WERI-Rb-1 (cell line): ENCODE measurements around the gene LFNG.

Source experiments
- DNase-seq: peaks from one replicate; pipeline ENCODE4 v3.0.0-alpha.2; 2020
- H3K27ac ChIP-seq: fragments of 250-450 bp; sonication (Bioruptor Pico); 2 replicates; pipeline ENCODE4 v1.5.1; 2020; ENCODE audit warnings: mild to moderate bottlenecking, moderate library complexity
- H3K27me3 ChIP-seq: fragments of 250-450 bp; sonication (Bioruptor Pico); 2 replicates; pipeline ENCODE4 v1.5.1; 2021; ENCODE audit warnings: mild to moderate bottlenecking, low read depth, moderate library complexity; ENCODE audit not compliant: insufficient read depth, severe bottlenecking
- H3K36me3 ChIP-seq: fragments of 250-450 bp; sonication (Bioruptor Pico); 2 replicates; pipeline ENCODE4 v1.5.1; 2020; ENCODE audit warnings: mild to moderate bottlenecking, moderate library complexity
- H3K4me3 ChIP-seq: 2 replicates; pipeline ENCODE4 v1.5.1; 2011; ENCODE audit warnings: low read depth, mild to moderate bottlenecking, control low read depth, low read length
- H3K9me3 ChIP-seq: fragments of 250-450 bp; sonication (Bioruptor Pico); 2 replicates; pipeline ENCODE4 v1.5.1; 2021; ENCODE audit warnings: mild to moderate bottlenecking, moderate library complexity; ENCODE audit not compliant: severe bottlenecking
- CTCF ChIP-seq: IDR thresholded peaks from 2 replicates; pipeline ENCODE4 v1.5.1; 2011; ENCODE audit warnings: low read depth, mild to moderate bottlenecking, control low read depth, inconsistent platforms, low read length

LFNG gene

GRCh38 chr7:2498708-2499107 is 20.9 kb upstream of the LFNG start:
- Histone ChIP-seq H3K27me3 (no peaks in the 10 kb centered on the region), H3K27ac (no peak overlapping the region; the same call in 1 of the 2 replicates), H3K36me3 (no peaks in the 10 kb centered on the region), H3K9me3 (no peaks in the 10 kb centered on the region), H3K4me3 (no peak overlapping the region)
- TF ChIP-seq CTCF, result no peak
- DNase-seq, result peak; percentile 72

GRCh38 chr7:2499181-2499580 is 20.4 kb upstream of the LFNG start:
- H3K27ac ChIP-seq, result peak overlapping the region; percentile 76
- no peak for TF ChIP-seq CTCF
- H3K36me3 ChIP-seq, result no peaks in the 10 kb centered on the region
- no peaks in the 10 kb centered on the region for H3K9me3 ChIP-seq
- no peak for DNase-seq
- H3K4me3 ChIP-seq, result no peak overlapping the region
- H3K27me3 ChIP-seq, result no peaks in the 10 kb centered on the region

GRCh38 chr7:2499719-2500430 is 19.7 kb upstream of the LFNG start:
- Histone ChIP-seq H3K27me3 (no peaks in the 10 kb centered on the region), H3K4me3 (peak overlapping the region; percentile 4; the same call in 1 of the 2 replicates), H3K27ac (peak overlapping the region; percentile 76), H3K36me3 (no peaks in the 10 kb centered on the region), H3K9me3 (no peaks in the 10 kb centered on the region)
- peak; percentile 92 for DNase-seq
- TF ChIP-seq CTCF, result no peak

GRCh38 chr7:2500701-2501100 is 18.9 kb upstream of the LFNG start:
- no peaks in the 10 kb centered on the region for H3K36me3 ChIP-seq
- peak; percentile 69 for DNase-seq
- H3K27ac ChIP-seq, result peak overlapping the region; percentile 76
- no peaks in the 10 kb centered on the region for H3K27me3 ChIP-seq
- no peak overlapping the region for H3K4me3 ChIP-seq
- TF ChIP-seq CTCF, result no peak
- H3K9me3 ChIP-seq, result no peaks in the 10 kb centered on the region

GRCh38 chr7:2501947-2502646 is 17.5 kb upstream of the LFNG start:
- no peaks in the 10 kb centered on the region for H3K27me3 ChIP-seq
- no peak for TF ChIP-seq CTCF

GRCh38 chr7:2502647-2502966 is 17.0 kb upstream of the LFNG start:
- Histone ChIP-seq H3K27me3 (no peaks in the 10 kb centered on the region), H3K4me3 (no peak overlapping the region), H3K9me3 (no peaks in the 10 kb centered on the region), H3K36me3 (no peaks in the 10 kb centered on the region), H3K27ac (no peak overlapping the region)
- DNase-seq, result no peak
- TF ChIP-seq CTCF, result no peak

More at GRCh38 chr7:2501947-2502646, 17.5 kb upstream of the LFNG start:
- DNase-seq, result no peak
- no peaks in the 10 kb centered on the region for H3K9me3 ChIP-seq
- H3K27ac ChIP-seq, result peak overlapping the region; percentile 14; the same call in 1 of the 2 replicates
- no peak overlapping the region for H3K4me3 ChIP-seq
- no peaks in the 10 kb centered on the region for H3K36me3 ChIP-seq
